IMR-90 (cell line): ENCODE results near the gene GOLT1A. TPM values are rescaled to one million over a fixed set of nuclear protein-coding genes. Genes with fewer than 3 reads are reported as not detected.

Experiments
- ATAC-seq: fragments of 200-7000 bp; cut with Tn5 transposase; 2 replicates; pipeline ENCODE4 v1.9.1; 2020; ENCODE audit warnings: low read depth, mild to moderate bottlenecking, moderate library complexity
- BruUV-seq: library from RNA; stranded (reverse); fragments of 400-500 nt; replicated peaks from 2 replicates; lab custom pipeline; 2021; lab: Mats Ljungman, UMichigan
- CTCF ChIA-PET: fragments of 300-600 bp; formaldehyde crosslinking; extraction: SDS; loops from one replicate; lab custom pipeline; 2021; ENCODE audit warnings: antibody characterized with exemption; lab: Yijun Ruan, JAX
- POLR2A ChIA-PET: fragments of 300-600 bp; sonication (Branson Sonifier 250); formaldehyde crosslinking; loops from one replicate; lab custom pipeline; 2022; ENCODE audit warnings: antibody characterized with exemption; ENCODE audit not compliant: unreplicated experiment; lab: Charles Lee
- DNase-seq: peaks from one replicate; pipeline ENCODE4 v3.0.0; 2013
- H2AFZ ChIP-seq: replicated peaks from 2 replicates; pipeline ENCODE3; 2013; ENCODE audit warnings: low read length, mild to moderate bottlenecking; ENCODE audit not compliant: poor library complexity
- H2AK5ac ChIP-seq: 2 replicates; pipeline ENCODE4 v1.6.1; 2013; ENCODE audit warnings: low read depth, low read length, inconsistent platforms
- H2AK9ac ChIP-seq: replicated peaks from 2 replicates; pipeline ENCODE3; 2013; ENCODE audit warnings: mild to moderate bottlenecking, low read depth, low read length, moderate library complexity; ENCODE audit not compliant: poor library complexity
- H2BK120ac ChIP-seq: 2 replicates; pipeline ENCODE4 v1.6.1; 2013; ENCODE audit warnings: low read depth, low read length, inconsistent platforms
- H2BK15ac ChIP-seq: 3 replicates; pipeline ENCODE4 v1.6.1; 2013; ENCODE audit warnings: low read depth, low read length, inconsistent platforms
- H2BK20ac ChIP-seq: 2 replicates; pipeline ENCODE4 v1.6.1; 2013; ENCODE audit warnings: low read depth, mild to moderate bottlenecking, inconsistent platforms, low read length, moderate library complexity
- H2BK5ac ChIP-seq: 2 replicates; pipeline ENCODE4 v1.6.1; 2013; ENCODE audit warnings: mild to moderate bottlenecking, low read depth, low read length, inconsistent platforms; ENCODE audit not compliant: poor library complexity, severe bottlenecking
- H3K14ac ChIP-seq: replicated peaks from 2 replicates; pipeline ENCODE4 v1.6.1; 2013; ENCODE audit warnings: low read depth, low read length, inconsistent platforms
- H3K18ac ChIP-seq: 2 replicates; pipeline ENCODE4 v1.6.1; 2013; ENCODE audit warnings: low read depth, low read length, control low read depth
- H3K23ac ChIP-seq: 2 replicates; pipeline ENCODE4 v1.6.1; 2013; ENCODE audit warnings: low read depth, low read length, inconsistent platforms
- H3K27ac ChIP-seq: 2 replicates; pipeline ENCODE4 v1.5.1; 2013; ENCODE audit warnings: mild to moderate bottlenecking, control low read depth, low read length; ENCODE audit not compliant: insufficient read depth
- H3K27me3 ChIP-seq: 2 replicates; pipeline ENCODE4 v1.6.1; 2013; ENCODE audit warnings: low read length; ENCODE audit not compliant: control insufficient read depth, insufficient read depth
- H3K36me3 ChIP-seq: 2 replicates; pipeline ENCODE4 v1.6.1; 2013; ENCODE audit warnings: low read length, mixed read lengths; ENCODE audit not compliant: control insufficient read depth, insufficient read depth
- H3K4ac ChIP-seq: 2 replicates; pipeline ENCODE4 v1.6.1; 2013; ENCODE audit warnings: low read depth, low read length, inconsistent platforms
- H3K4me1 ChIP-seq: 2 replicates; pipeline ENCODE4 v1.6.1; 2013; ENCODE audit warnings: low read length, mixed read lengths; ENCODE audit not compliant: control insufficient read depth, insufficient read depth
- H3K4me2 ChIP-seq: 2 replicates; pipeline ENCODE4 v1.6.1; 2013; ENCODE audit warnings: low read depth, mild to moderate bottlenecking, control low read depth, low read length, moderate library complexity
- H3K4me3 ChIP-seq: 2 replicates; pipeline ENCODE4 v1.5.1; 2013; ENCODE audit warnings: low read depth, mild to moderate bottlenecking, control low read depth, low read length, moderate library complexity; ENCODE audit not compliant: insufficient read depth
- H3K56ac ChIP-seq: 2 replicates; pipeline ENCODE4 v1.6.1; 2013; ENCODE audit warnings: low read length, inconsistent platforms; ENCODE audit not compliant: insufficient read depth; ENCODE audit errors: extremely low read depth
- H3K79me1 ChIP-seq, 2 experiments: 2 replicates each; pipeline ENCODE4 v1.6.1; 2013; ENCODE audit warnings: low read length in 2 of 2, inconsistent platforms in 1 of 2, low read depth in 1 of 2
- H3K9ac ChIP-seq: 2 replicates; pipeline ENCODE4 v1.6.1; 2013; ENCODE audit warnings: low read depth, low read length, control low read depth
- H3K9me1 ChIP-seq: 2 replicates; pipeline ENCODE4 v1.6.1; 2013; ENCODE audit warnings: low read length, inconsistent platforms; ENCODE audit not compliant: insufficient read depth
- H3K9me3 ChIP-seq: 2 replicates; pipeline ENCODE4 v1.6.1; 2013; ENCODE audit warnings: low read length; ENCODE audit not compliant: control insufficient read depth, insufficient read depth
- H4K20me1 ChIP-seq: 2 replicates; pipeline ENCODE4 v1.6.1; 2013; ENCODE audit warnings: low read length, inconsistent platforms; ENCODE audit not compliant: insufficient read depth
- H4K5ac ChIP-seq: 2 replicates; pipeline ENCODE4 v1.6.1; 2013; ENCODE audit warnings: mild to moderate bottlenecking, low read depth, low read length, control low read depth
- H4K8ac ChIP-seq, 2 experiments: 2 replicates each; pipeline ENCODE4 v1.6.1; 2013; ENCODE audit warnings: low read depth in 2 of 2, low read length in 2 of 2, control low read depth in 1 of 2, inconsistent platforms in 1 of 2
- H4K91ac ChIP-seq: 2 replicates; pipeline ENCODE4 v1.6.1; 2013; ENCODE audit warnings: low read depth, low read length, inconsistent platforms; ENCODE audit not compliant: insufficient read depth
- CEBPB ChIP-seq: IDR thresholded peaks from 2 replicates; pipeline ENCODE4 v1.6.1; 2012; ENCODE audit warnings: low read depth, low read length, improper control_type of control experiment
- POLR2A ChIP-seq: IDR thresholded peaks from 2 replicates; pipeline ENCODE4 v1.6.1; 2012; ENCODE audit warnings: mild to moderate bottlenecking, low read depth, low read length
- RCOR1 ChIP-seq: IDR thresholded peaks from 2 replicates; pipeline ENCODE4 v1.6.1; 2012; ENCODE audit warnings: mild to moderate bottlenecking, low read length, improper control_type of control experiment; ENCODE audit not compliant: insufficient replicate concordance
- WGBS, 2 experiments: methylation state at CpG; one replicate each; pipeline versions ENCODE4 v1.1.5 to v1.1.7; 2013; ENCODE audit warnings: missing lambda C conversion rate in 2 of 2; ENCODE audit not compliant: insufficient read length in 1 of 2; ENCODE audit errors: extremely low coverage in 2 of 2; 5-methylcytosine and 5-hydroxymethylcytosine counted together
- dilution Hi-C: fragments of 300-500 bp; cut with HindIII; formaldehyde crosslinking; loops from one replicate; pipeline ENCODE4 v1.14.3; 2018; ENCODE audit warnings: low sequenced_read_pairs; ENCODE audit not compliant: unreplicated experiment
- in situ Hi-C: fragments of 300-500 bp; cut with MboI; formaldehyde crosslinking; loops from 3 replicates; pipeline ENCODE4 v1.14.3; 2019; ENCODE audit warnings: low sequenced_read_pairs, inconsistent platforms, mixed read lengths
- intact Hi-C: fragments of 100-400 bp; cut with micrococcal nuclease; formaldehyde crosslinking; loops from 2 replicates; pipeline ENCODE4 v1.10.0; 2022
- polyA plus RNA-seq, 3 experiments: library from polyadenylated mRNA; depleted of rRNA; stranded (reverse); fragments of >200 nt; gene quantifications; 2 replicates each; pipeline ENCODE4 v1.2.3, GENCODE V29; 2012; ENCODE audit warnings: low replicate concordance in 1 of 3
- total RNA-seq: library from RNA; depleted of rRNA; stranded (reverse); fragments of >200 nt; gene quantifications from 2 replicates; pipeline ENCODE4 v1.2.3, GENCODE V29; 2012

GOLT1A gene
- total and polyA plus RNA-seq, 2 of the 4 experiments (the other 2 are of a cell fraction): 0.32 TPM; not detected in 1

GRCh38 chr1:204242920-204243319 is 29.1 kb upstream of the GOLT1A start:
- CTCF ChIA-PET: no interaction called here
- no peaks in the 10 kb centered on the region for H3K4me1 ChIP-seq
- H3K14ac ChIP-seq: no peak overlapping the region
- H4K20me1 ChIP-seq: no peaks in the 10 kb centered on the region
- BruUV-seq: no TSS peak
- H3K79me1 ChIP-seq: no peaks in the 10 kb centered on the region
- intact Hi-C loops: no loop called here
- H3K56ac ChIP-seq: no peak overlapping the region
- in situ Hi-C loops: no loop called here
- 97% methylated on average over 8 of the region's 10 CpGs; no CpG with 5 or more reads in 1 of the 2 experiments for WGBS, 2 experiments
- TF ChIP-seq CEBPB (no peak), RCOR1 (no peak), POLR2A (no peak)
- H3K4me2 ChIP-seq: no peak overlapping the region
- H3K18ac ChIP-seq: no peak overlapping the region
- ATAC-seq (no peak), DNase-seq (no peak)
- no peak overlapping the region for H4K5ac ChIP-seq
- no peak overlapping the region for H2AFZ ChIP-seq
- no peak overlapping the region for H4K8ac ChIP-seq
- H2BK15ac ChIP-seq: no peak overlapping the region
- peaks cover 13% of the 10 kb centered on the region for H3K36me3 ChIP-seq
- no peak overlapping the region for H2AK5ac ChIP-seq
- dilution Hi-C loops: no loop called here
- no peak overlapping the region for H2AK9ac ChIP-seq
- no peak overlapping the region for H4K91ac ChIP-seq
- H3K23ac ChIP-seq: no peak overlapping the region
- POLR2A ChIA-PET: no interaction called here
- no peak overlapping the region for H2BK120ac ChIP-seq
- no peak overlapping the region for H3K4me3 ChIP-seq
- no peaks in the 10 kb centered on the region for H3K27me3 ChIP-seq
- no peak overlapping the region for H2BK20ac ChIP-seq
- no peak overlapping the region for H3K27ac ChIP-seq
- no peak overlapping the region for H3K9ac ChIP-seq
- H3K4ac ChIP-seq: no peak overlapping the region
- no peaks in the 10 kb centered on the region for H3K9me3 ChIP-seq
- H3K9me1 ChIP-seq: no peaks in the 10 kb centered on the region
- no peak overlapping the region for H2BK5ac ChIP-seq
